ENCODE data around the gene MYO1E. TPM values are rescaled to one million over a fixed set of nuclear protein-coding genes. Genes with fewer than 3 reads are reported as not detected.

Gene MYO1E
- polyA plus RNA-seq, 5 donors, result 29.3 to 48.4 (median 40.2) TPM

- no peak for DNase-seq
Observed at GRCh38 chr15:59262316-59262715, 110.4 kb downstream of the MYO1E start.

GRCh38 chr15:59260090-59260489, 112.6 kb downstream of the MYO1E start:
- no peak for DNase-seq

GRCh38 chr15:59259137-59259943, 113.3 kb downstream of the MYO1E start:
- no peak for DNase-seq

GRCh38 chr15:59258317-59258716, 114.4 kb downstream of the MYO1E start:
- DNase-seq, result no peak

- no peak for DNase-seq
Observed at GRCh38 chr15:59257140-59257539, 115.5 kb downstream of the MYO1E start.

GRCh38 chr15:59256482-59256881, 116.2 kb downstream of the MYO1E start:
- DNase-seq, result no peak

GRCh38 chr15:59255680-59256336, 116.9 kb downstream of the MYO1E start:
- no peak for DNase-seq

- DNase-seq, result no peak
Observed at GRCh38 chr15:59252137-59252536, 120.5 kb downstream of the MYO1E start.

GRCh38 chr15:59251001-59251845, 121.4 kb downstream of the MYO1E start:
- DNase-seq, result no peak

- no peak for DNase-seq
Observed at GRCh38 chr15:59250249-59250648, 122.4 kb downstream of the MYO1E start.

- no peak for DNase-seq
Observed at GRCh38 chr15:59249816-59250215, 122.9 kb downstream of the MYO1E start.

GRCh38 chr15:59247364-59247763, 125.3 kb downstream of the MYO1E start:
- peak; percentile 31 to 37 for DNase-seq

GRCh38 chr15:59245559-59245958, 127.1 kb downstream of the MYO1E start:
- no peak for DNase-seq

GRCh38 chr15:59244337-59244736, 128.3 kb downstream of the MYO1E start:
- DNase-seq, result no peak

GRCh38 chr15:59243622-59244021, 129.0 kb downstream of the MYO1E start:
- DNase-seq, result no peak

GRCh38 chr15:59242649-59243048, 130.0 kb downstream of the MYO1E start:
- no peak for DNase-seq

- peak; percentile 21 to 30 for DNase-seq
Observed at GRCh38 chr15:59240036-59240435, 132.6 kb downstream of the MYO1E start.

GRCh38 chr15:59237924-59238331, 134.7 kb downstream of the MYO1E start:
- no peak for DNase-seq

- no peak for DNase-seq
Observed at GRCh38 chr15:59237119-59237855, 135.4 kb downstream of the MYO1E start.

- DNase-seq, result no peak
Observed at GRCh38 chr15:59236394-59236793, 136.3 kb downstream of the MYO1E start.

- no peak for DNase-seq
Observed at GRCh38 chr15:59232476-59232875, 140.2 kb downstream of the MYO1E start.

All from right lung (tissue), 5 donors.